Stimulated activated CD4-positive, alpha-beta T cell treated with anti-CD3 and anti-CD28 coated beads, Interleukin-12 subunit alpha, Interleukin-12 subunit beta, amount 100 ng/mL, for 48 hours (primary cell): ENCODE data around the gene TLK2.
A peak's percentile ranks its signal among the peaks of the same experiment; 100 is the strongest.

Source experiments
- DNase-seq, 3 donors: peaks; one replicate each; pipeline ENCODE4 v3.0.0-alpha.2; 2020; ENCODE audit warnings: low read depth in 2 of 3, low spot score in 1 of 3

TLK2 gene

DNA sequence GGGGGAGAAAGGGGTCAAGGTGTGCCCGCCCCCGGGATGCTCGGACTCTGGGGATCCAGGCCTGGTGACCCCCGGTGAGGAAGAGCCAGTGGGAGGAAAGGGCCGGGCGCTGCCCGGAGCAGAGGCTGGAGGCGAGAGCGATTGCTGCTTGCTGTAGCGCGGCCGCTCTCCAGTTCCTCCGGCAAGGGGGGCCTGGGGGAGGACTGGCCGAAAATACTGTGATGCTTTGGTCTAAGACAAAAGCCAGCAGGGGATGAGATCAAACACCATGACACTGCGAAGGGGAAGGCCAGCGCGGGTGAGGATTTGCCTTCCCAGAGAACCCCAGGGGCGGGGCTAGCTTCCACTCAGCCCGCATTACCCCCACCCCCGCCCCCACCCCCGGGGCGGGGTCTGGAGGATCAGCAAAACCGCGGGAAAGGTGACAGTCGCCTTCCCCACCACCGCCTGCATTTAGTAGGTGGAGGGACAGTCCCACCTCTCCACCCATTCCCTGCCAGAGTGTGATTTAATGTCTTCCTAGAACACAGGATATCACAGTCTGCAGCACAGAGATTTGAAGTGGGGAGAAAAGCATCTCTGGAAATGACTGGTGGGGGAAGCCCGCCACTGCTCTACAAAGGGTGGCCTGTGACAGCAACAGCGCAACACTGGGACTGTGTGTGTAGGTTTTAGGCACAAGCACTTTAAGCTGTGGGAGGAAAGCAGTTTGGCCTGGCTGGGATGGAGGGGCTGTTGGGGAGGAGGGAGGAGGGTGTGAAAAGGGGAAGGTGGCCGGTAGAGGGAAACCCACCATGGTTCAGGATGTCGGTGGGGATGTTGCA, 174.6 kb downstream of the TLK2 start:
- peak; percentile 91 to 95 (median 93) for DNase-seq

DNA sequence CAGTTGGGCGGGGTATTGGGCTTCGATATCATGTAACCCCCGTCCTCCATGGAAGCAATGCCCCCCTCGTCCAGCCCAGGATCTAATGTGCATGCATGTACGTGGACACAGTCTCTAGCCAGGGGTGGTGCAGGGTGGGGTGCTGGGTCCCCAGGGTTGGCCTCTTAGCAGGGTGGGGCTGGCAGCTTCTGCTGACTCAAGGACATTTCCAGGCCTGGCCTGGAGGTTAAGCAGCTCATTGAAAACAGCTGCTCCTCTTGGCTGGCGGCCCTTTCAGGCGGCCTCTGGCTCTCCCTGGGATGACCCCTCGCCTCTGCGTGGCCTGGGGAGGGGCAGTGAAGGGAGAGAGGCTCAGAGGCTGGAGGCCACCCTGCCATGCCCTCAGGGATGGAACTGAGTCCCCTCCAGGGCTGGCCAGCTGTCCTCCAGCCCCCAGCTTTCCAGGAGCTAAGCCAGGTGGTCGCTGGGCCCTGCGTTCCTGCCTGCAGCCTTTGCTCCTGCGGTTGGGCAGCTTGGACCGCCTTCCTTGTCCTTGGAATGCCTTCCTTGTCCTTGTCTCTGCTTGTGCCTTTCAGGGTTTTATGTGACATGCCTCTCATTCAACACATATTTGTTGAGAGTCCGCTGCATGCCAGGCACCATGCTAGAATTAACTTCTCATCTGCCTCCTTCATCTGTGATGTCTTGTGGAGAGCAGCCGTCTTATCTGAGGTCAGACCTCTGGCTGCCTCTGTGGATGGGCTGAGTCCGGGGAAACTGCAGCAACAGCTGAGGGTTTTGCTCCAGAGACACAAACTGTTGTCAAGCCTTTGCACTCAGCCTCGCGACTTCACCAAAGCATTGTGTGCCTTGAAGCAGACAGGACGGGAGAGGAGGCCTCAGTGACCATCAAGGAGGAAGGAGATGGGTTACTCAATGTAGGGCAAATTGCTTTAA, 175.5 kb downstream of the TLK2 start:
- DNase-seq = no peak

- no peak for DNase-seq
Observed at GRCh38 chr17:62655656-62656055, 177.0 kb downstream of the TLK2 start.

- DNase-seq = no peak
Observed at GRCh38 chr17:62656446-62656845, 177.8 kb downstream of the TLK2 start.

DNA sequence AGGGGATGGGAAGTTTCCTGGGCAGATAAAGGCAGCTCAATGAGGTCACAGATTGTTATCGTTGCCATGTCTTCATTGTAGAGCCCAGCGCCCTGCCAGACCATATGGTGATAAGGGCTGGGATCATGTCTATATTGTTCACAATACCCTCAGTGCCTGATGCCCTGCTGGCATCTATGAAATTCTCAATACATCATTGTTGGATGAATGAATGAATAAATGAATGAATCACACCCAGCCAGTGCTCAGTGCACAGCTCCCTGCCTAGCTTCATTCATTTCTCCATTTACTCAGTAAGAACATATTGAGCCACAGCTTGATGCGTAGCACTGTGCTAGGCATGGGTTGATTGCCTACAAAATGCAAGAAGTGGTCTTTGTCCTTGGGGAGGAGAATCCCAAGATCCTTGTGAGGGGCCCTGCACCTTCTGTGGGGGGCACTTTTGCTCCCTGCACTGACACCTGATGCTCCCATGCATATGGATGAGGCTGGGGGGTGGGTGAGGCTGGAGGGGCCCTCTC, 178.6 kb downstream of the TLK2 start:
- no peak for DNase-seq

DNA sequence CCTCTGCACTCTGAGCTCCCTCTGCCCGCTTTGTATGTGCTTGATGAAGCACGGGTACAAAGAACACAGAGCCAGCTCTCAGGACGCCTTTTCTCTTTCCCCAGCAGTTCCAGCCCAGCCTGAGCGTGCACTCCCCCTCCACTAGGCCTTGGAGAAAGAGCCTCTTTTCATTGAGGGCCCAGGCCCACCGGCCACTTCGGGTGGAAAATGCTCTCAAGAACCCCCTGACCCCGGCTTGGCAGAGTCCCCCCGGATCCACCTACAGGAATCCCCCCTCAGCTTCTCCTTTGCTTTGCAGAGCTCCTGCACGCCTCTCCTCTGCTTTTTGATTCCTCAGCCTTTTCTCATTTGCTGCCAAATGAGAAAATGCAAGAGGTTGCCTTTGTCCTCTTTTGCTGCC, 179.1 kb downstream of the TLK2 start:
- DNase-seq = no peak

- no peak for DNase-seq
Observed at GRCh38 chr17:62658136-62658920, 179.7 kb downstream of the TLK2 start.

DNA sequence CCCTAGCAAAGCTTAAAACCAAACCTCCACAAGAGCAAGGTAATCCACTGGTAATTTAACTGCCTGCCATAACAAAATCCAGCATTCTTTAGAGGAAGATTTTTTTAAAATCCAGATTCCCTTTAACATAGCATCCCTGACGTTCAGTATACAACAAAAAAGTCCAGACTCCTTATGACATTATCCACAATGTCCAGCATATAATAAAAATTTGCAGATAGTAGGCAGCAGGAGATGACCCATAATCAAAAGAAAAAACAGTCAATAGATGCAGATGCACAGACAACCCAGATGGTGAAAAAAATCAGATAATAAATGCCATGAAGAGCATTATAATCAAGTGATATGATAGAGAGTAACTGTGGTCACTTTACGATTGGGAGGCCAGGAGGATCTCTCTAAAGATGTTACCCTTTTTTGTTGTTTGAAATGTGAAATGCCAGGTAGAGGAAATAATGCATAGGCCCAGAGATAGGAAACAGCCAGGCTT, 182.0 kb downstream of the TLK2 start:
- no peak for DNase-seq

GRCh38 chr17:62661337-62661736, 182.7 kb downstream of the TLK2 start:
- no peak for DNase-seq

DNA sequence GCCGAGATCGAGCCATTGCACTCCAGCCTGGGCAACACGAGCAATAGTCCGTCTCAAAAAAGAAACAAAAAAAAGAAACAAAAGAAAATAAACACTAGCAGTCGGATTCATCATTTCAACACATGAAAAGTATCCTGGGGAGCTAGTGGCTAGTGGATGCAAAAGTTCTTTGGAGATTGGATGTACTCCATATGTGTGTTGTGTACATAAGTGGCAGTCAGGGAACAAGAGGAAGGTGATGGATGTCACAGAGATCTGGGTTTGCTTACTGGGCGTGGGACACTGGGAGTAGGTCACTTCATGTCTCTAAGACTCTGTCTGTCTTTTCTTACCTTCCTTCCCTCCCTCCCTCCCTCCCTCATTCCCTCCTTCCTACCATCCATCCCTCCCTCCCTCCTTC, 184.2 kb downstream of the TLK2 start:
- no peak for DNase-seq
